GM12878 (cell line): Measurements from ENCODE around the gene SERPINI2. TPM values are rescaled to one million over a fixed set of nuclear protein-coding genes. Genes with fewer than 3 reads are reported as not detected.

Source experiments
- ATAC-seq: fragments of 200-7000 bp; cut with Tn5 transposase; 3 replicates; pipeline ENCODE4 v1.9.1; 2020; ENCODE audit warnings: mild to moderate bottlenecking, moderate library complexity
- BruUV-seq: library from RNA; stranded (reverse); fragments of 400-500 nt; replicated peaks from 2 replicates; lab custom pipeline; 2021; lab: Mats Ljungman, UMichigan
- CTCF ChIA-PET: fragments of 300-600 bp; sonication (Branson Sonifier 250); formaldehyde crosslinking; extraction: SDS; loops from one replicate; lab custom pipeline; 2021; ENCODE audit warnings: inconsistent platforms; lab: Yijun Ruan, JAX
- POLR2A ChIA-PET: fragments of 350-600 bp; formaldehyde crosslinking; extraction: SDS; loops from one replicate; lab custom pipeline; 2021; ENCODE audit warnings: inconsistent platforms; lab: Charles Lee
- RAD21 ChIA-PET: fragments of 300-600 bp; sonication (Branson Sonifier 250); formaldehyde crosslinking; loops from one replicate; lab custom pipeline; 2023; ENCODE audit warnings: antibody characterized with exemption; ENCODE audit not compliant: unreplicated experiment; lab: Charles Lee
- SMC1A ChIA-PET: fragments of 300-600 bp; sonication (Branson Sonifier 250); formaldehyde crosslinking; loops from one replicate; lab custom pipeline; 2023; ENCODE audit not compliant: unreplicated experiment, uncharacterized antibody; lab: Charles Lee
- DNase-seq: peaks from one replicate; pipeline ENCODE4 v3.0.0-alpha.2; 2011; ENCODE audit warnings: low read depth, low spot score
- FAIRE-seq: peaks from 3 replicates; lab custom pipeline; 2011; peaks lifted over from hg19 to GRCh38; lab: Jason Lieb, UNC
- H2AFZ ChIP-seq: 2 replicates; pipeline ENCODE4 v1.6.0; 2011; ENCODE audit warnings: low read depth, low read length, control low read depth; ENCODE audit not compliant: control insufficient read depth
- H3K27ac ChIP-seq: 2 replicates; pipeline ENCODE4 v1.5.1; 2011; ENCODE audit warnings: control low read depth; ENCODE audit not compliant: control insufficient read depth, insufficient read depth
- H3K27me3 ChIP-seq, 2 experiments: replicated peaks in 1 of 2; 2 replicates each; pipeline versions ENCODE4 v1.6.0 to v1.6.1; 2011; ENCODE audit warnings: low read length in 1 of 2; ENCODE audit not compliant: control insufficient read depth in 2 of 2, insufficient read depth in 2 of 2
- H3K36me3 ChIP-seq, 2 experiments: 2 replicates each; pipeline ENCODE4 v1.5.1; 2011; ENCODE audit warnings: low read length in 1 of 2; ENCODE audit not compliant: control insufficient read depth in 2 of 2, insufficient read depth in 2 of 2
- H3K4me1 ChIP-seq: 2 replicates; pipeline ENCODE4 v1.6.1; 2011; ENCODE audit warnings: mild to moderate bottlenecking, low read length, moderate library complexity, mixed read lengths; ENCODE audit not compliant: control insufficient read depth, insufficient read depth
- H3K4me2 ChIP-seq: 2 replicates; pipeline ENCODE4 v1.6.0; 2011; ENCODE audit warnings: control low read depth; ENCODE audit not compliant: control insufficient read depth, insufficient read depth
- H3K4me3 ChIP-seq: fragments of 200-600 bp; sonication (generic); 2 replicates; pipeline ENCODE4 v1.5.1; 2016
- H3K79me2 ChIP-seq: 2 replicates; pipeline ENCODE4 v1.6.0; 2011; ENCODE audit warnings: low read length; ENCODE audit not compliant: control insufficient read depth, insufficient read depth
- H3K9ac ChIP-seq: 2 replicates; pipeline ENCODE4 v1.8.0; 2011; ENCODE audit warnings: low read length, control low read depth, mixed read lengths; ENCODE audit not compliant: control insufficient read depth, insufficient read depth
- H3K9me3 ChIP-seq: replicated peaks from 3 replicates; pipeline ENCODE4 v1.5.1; 2011; ENCODE audit warnings: mild to moderate bottlenecking, low read length; ENCODE audit not compliant: control insufficient read depth, insufficient read depth
- H4K20me1 ChIP-seq: 2 replicates; pipeline ENCODE4 v1.6.0; 2011; ENCODE audit not compliant: control insufficient read depth, insufficient read depth
- CBFB ChIP-seq: IDR thresholded peaks from 2 replicates; pipeline ENCODE4 v1.6.1; 2016; ENCODE audit warnings: antibody characterized with exemption, low read depth
- CBX3 ChIP-seq: fragments of 200-600 bp; sonication (generic); IDR thresholded peaks from 2 replicates; pipeline ENCODE4 v1.6.1; 2016; ENCODE audit warnings: low read depth, borderline replicate concordance
- CTCF ChIP-seq, 3 experiments: IDR thresholded peaks in 2 of 3; conservative IDR thresholded peaks in 1 of 3; 2 replicates each; pipeline ENCODE4 v1.5.1; 2011; ENCODE audit warnings: low read depth in 3 of 3, low read length in 3 of 3, mild to moderate bottlenecking in 3 of 3, control low read depth in 2 of 3, moderate library complexity in 2 of 3, inconsistent platforms in 1 of 3, mixed read lengths in 1 of 3; ENCODE audit not compliant: control insufficient read depth in 2 of 3, insufficient read depth in 1 of 3; ENCODE audit errors: extremely low read depth in 1 of 3
- FOXM1 ChIP-seq: IDR thresholded peaks from 2 replicates; pipeline ENCODE4 v1.6.1; 2012; ENCODE audit warnings: low read depth, mild to moderate bottlenecking, inconsistent platforms, low read length, moderate library complexity
- KAT2A ChIP-seq: conservative IDR thresholded peaks from 2 replicates; pipeline ENCODE4 v1.6.1; 2011; ENCODE audit warnings: low read depth, low read length; ENCODE audit not compliant: control insufficient read depth
- MAX ChIP-seq: IDR thresholded peaks from 2 replicates; pipeline ENCODE4 v1.6.1; 2012; ENCODE audit warnings: low read depth, low read length, improper control_type of control experiment
- PAX8 ChIP-seq: fragments of 450-650 bp; IDR thresholded peaks from 2 replicates; pipeline ENCODE4 v1.6.1; 2017; ENCODE audit warnings: mild to moderate bottlenecking, moderate library complexity
- POU2F2 ChIP-seq: IDR thresholded peaks from 3 replicates; pipeline ENCODE4 v1.6.1; 2011; ENCODE audit warnings: low read depth, mild to moderate bottlenecking, low read length, borderline replicate concordance
- RAD21 ChIP-seq: IDR thresholded peaks from 2 replicates; pipeline ENCODE4 v1.6.1; 2011; ENCODE audit warnings: mild to moderate bottlenecking, low read depth, low read length, moderate library complexity; ENCODE audit not compliant: insufficient read depth
- SPI1 ChIP-seq: IDR thresholded peaks from 2 replicates; pipeline ENCODE4 v1.6.1; 2011; ENCODE audit warnings: low read depth, mild to moderate bottlenecking, low read length, moderate library complexity, borderline replicate concordance; ENCODE audit not compliant: insufficient read depth
- TARDBP ChIP-seq: IDR thresholded peaks from 2 replicates; pipeline ENCODE4 v1.6.1; 2016; ENCODE audit warnings: borderline replicate concordance
- ZNF622 ChIP-seq: fragments of 450-650 bp; IDR thresholded peaks from 2 replicates; pipeline ENCODE4 v1.6.1; 2017; ENCODE audit warnings: mild to moderate bottlenecking, inconsistent platforms
- in situ Hi-C: fragments of 300-500 bp; cut with MboI; formaldehyde crosslinking; loops from 9 replicates; pipeline ENCODE4 v1.14.3; 2018; ENCODE audit warnings: mixed read lengths
- intact Hi-C: fragments of 100-400 bp; cut with micrococcal nuclease; formaldehyde crosslinking; loops from one replicate; pipeline ENCODE4 v1.14.2; 2022; ENCODE audit not compliant: unreplicated experiment
- polyA plus RNA-seq, 11 experiments: library from polyadenylated mRNA; depleted of rRNA in 4 of 11; unstranded in 6 of 11; stranded (reverse) in 5 of 11; fragments of >200 nt; fragmentation: Nextera tagmentation in 4 of 11; fragmentation: Illumina TruSeq in 1 of 11; extraction: Ambion mirVana in 4 of 11; extraction: Trizol in 1 of 11; gene quantifications; 1 replicate in 1 of 11; 2 replicates in 10 of 11; pipeline versions ENCODE4 v1.2.1 to v1.2.3, GENCODE V29; 2011 to 2016; ENCODE audit warnings: inconsistent platforms in 2 of 11, missing spikeins in 2 of 11, low read depth in 1 of 11
- total RNA-seq, 4 experiments: library from RNA; depleted of rRNA in 3 of 4; stranded (reverse); fragments of >200 nt in 3 of 4; fragmentation: Illumina TruSeq in 1 of 4; extraction: Trizol in 1 of 4; gene quantifications; 2 replicates each; pipeline versions ENCODE4 v1.2.1 to v1.2.3, GENCODE V29; 2013 to 2021
- TF ChIP-seq, protein P1 (sequence below): fragments of 450-650 bp; IDR thresholded peaks from 2 replicates; pipeline ENCODE4 v1.6.1; 2017; ENCODE audit warnings: low read depth, mild to moderate bottlenecking, moderate library complexity
- TF ChIP-seq, protein P2 (sequence below): IDR thresholded peaks from 2 replicates; pipeline ENCODE4 v1.6.1; 2012; ENCODE audit warnings: low read depth, low read length, improper control_type of control experiment
- TF ChIP-seq, protein P3 (sequence below): fragments of 450-650 bp; IDR thresholded peaks from 2 replicates; pipeline ENCODE4 v1.6.1; 2018; ENCODE audit warnings: borderline replicate concordance, mild to moderate bottlenecking; ENCODE audit not compliant: partially characterized antibody
- TF ChIP-seq, protein P4 (sequence below): fragments of 450-650 bp; IDR thresholded peaks from 2 replicates; pipeline ENCODE4 v1.6.1; 2016; ENCODE audit warnings: mild to moderate bottlenecking

SERPINI2 gene
- total and polyA plus RNA-seq, 10 of the 15 experiments (the other 5 are each of a cell fraction or from before 2014, with no cell fraction given): 0.33 TPM; not detected in 9

- ChIA-PET RAD21 (no interaction called here), SMC1A (no interaction called here)
- BruUV-seq: no TSS peak
- TF ChIP-seq, protein P1, sequence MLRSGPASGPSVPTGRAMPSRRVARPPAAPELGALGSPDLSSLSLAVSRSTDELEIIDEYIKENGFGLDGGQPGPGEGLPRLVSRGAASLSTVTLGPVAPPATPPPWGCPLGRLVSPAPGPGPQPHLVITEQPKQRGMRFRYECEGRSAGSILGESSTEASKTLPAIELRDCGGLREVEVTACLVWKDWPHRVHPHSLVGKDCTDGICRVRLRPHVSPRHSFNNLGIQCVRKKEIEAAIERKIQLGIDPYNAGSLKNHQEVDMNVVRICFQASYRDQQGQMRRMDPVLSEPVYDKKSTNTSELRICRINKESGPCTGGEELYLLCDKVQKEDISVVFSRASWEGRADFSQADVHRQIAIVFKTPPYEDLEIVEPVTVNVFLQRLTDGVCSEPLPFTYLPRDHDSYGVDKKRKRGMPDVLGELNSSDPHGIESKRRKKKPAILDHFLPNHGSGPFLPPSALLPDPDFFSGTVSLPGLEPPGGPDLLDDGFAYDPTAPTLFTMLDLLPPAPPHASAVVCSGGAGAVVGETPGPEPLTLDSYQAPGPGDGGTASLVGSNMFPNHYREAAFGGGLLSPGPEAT: no peak
- TF ChIP-seq POU2F2 (no peak), CBX3 (no peak), SPI1 (no peak), MAX (no peak), PAX8 (no peak), RAD21 (no peak), KAT2A (no peak), FOXM1 (no peak), TARDBP (no peak), CTCF (IDR thresholded peaks at IDR 0.05 in 2 of 3, conservative IDR thresholded peaks at IDR 0.05 in 1 of 3; ENCODE audit: control insufficient read depth in 2 of 3, extremely low read depth in 1 of 3, insufficient read depth in 1 of 3, low read depth in 3 of 3, low read length in 3 of 3) (no peak), CBFB (no peak), ZNF622 (no peak)
- TF ChIP-seq, protein P2, sequence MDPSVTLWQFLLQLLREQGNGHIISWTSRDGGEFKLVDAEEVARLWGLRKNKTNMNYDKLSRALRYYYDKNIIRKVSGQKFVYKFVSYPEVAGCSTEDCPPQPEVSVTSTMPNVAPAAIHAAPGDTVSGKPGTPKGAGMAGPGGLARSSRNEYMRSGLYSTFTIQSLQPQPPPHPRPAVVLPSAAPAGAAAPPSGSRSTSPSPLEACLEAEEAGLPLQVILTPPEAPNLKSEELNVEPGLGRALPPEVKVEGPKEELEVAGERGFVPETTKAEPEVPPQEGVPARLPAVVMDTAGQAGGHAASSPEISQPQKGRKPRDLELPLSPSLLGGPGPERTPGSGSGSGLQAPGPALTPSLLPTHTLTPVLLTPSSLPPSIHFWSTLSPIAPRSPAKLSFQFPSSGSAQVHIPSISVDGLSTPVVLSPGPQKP: no peak
- TF ChIP-seq, protein P3, sequence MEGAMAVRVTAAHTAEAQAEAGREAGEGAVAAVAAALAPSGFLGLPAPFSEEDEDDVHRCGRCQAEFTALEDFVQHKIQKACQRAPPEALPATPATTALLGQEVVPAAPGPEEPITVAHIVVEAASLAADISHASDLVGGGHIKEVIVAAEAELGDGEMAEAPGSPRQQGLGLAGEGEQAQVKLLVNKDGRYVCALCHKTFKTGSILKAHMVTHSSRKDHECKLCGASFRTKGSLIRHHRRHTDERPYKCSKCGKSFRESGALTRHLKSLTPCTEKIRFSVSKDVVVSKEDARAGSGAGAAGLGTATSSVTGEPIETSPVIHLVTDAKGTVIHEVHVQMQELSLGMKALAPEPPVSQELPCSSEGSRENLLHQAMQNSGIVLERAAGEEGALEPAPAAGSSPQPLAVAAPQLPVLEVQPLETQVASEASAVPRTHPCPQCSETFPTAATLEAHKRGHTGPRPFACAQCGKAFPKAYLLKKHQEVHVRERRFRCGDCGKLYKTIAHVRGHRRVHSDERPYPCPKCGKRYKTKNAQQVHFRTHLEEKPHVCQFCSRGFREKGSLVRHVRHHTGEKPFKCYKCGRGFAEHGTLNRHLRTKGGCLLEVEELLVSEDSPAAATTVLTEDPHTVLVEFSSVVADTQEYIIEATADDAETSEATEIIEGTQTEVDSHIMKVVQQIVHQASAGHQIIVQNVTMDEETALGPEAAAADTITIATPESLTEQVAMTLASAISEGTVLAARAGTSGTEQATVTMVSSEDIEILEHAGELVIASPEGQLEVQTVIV: no peak
- TF ChIP-seq, protein P4, sequence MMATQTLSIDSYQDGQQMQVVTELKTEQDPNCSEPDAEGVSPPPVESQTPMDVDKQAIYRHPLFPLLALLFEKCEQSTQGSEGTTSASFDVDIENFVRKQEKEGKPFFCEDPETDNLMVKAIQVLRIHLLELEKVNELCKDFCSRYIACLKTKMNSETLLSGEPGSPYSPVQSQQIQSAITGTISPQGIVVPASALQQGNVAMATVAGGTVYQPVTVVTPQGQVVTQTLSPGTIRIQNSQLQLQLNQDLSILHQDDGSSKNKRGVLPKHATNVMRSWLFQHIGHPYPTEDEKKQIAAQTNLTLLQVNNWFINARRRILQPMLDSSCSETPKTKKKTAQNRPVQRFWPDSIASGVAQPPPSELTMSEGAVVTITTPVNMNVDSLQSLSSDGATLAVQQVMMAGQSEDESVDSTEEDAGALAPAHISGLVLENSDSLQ: no peak
Measured at GRCh38 chr3:167466966-167467365, 6.9 kb downstream of the SERPINI2 start.

More at GRCh38 chr3:167466966-167467365, 6.9 kb downstream of the SERPINI2 start:
- Histone ChIP-seq H3K9ac (no peak overlapping the region), H4K20me1 (no peaks in the 10 kb centered on the region), H2AFZ (no peak overlapping the region), H3K9me3 (no peaks in the 10 kb centered on the region), H3K36me3 (no peaks in the 10 kb centered on the region), H3K27me3 (no peaks in the 10 kb centered on the region), H3K27ac (no peak overlapping the region), H3K4me3 (no peak overlapping the region), H3K4me1 (no peaks in the 10 kb centered on the region), H3K79me2 (no peaks in the 10 kb centered on the region), H3K4me2 (no peak overlapping the region)
- ChIA-PET CTCF (no interaction called here), POLR2A (no interaction called here)
- DNase-seq: no peak
- intact Hi-C loops: no loop called here
- in situ Hi-C loops: no loop called here
- FAIRE-seq: no peak
- no peak for ATAC-seq
